GM12891 (cell line): Measurements from ENCODE around the gene NSD1.

Experiments used
- POLR2A ChIP-seq: IDR thresholded peaks from 2 replicates; pipeline ENCODE4 v1.6.1; 2011; ENCODE audit warnings: low read depth, low read length, control low read depth
- POLR2AphosphoS5 ChIP-seq: IDR thresholded peaks from 2 replicates; pipeline ENCODE4 v1.6.1; 2011; ENCODE audit warnings: low read depth, low read length, control low read depth

- no peak for TF ChIP-seq POLR2A
- TF ChIP-seq POLR2AphosphoS5: 0 out of 2 replicates have a peak, but pooled peaks have one; percentile 15
Measured at GRCh38 chr5:177301503-177302165, 168.1 kb downstream of the NSD1 start.
